GM12878 (cell line): ENCODE results near the gene TMEM52. TPM values are rescaled to one million over a fixed set of nuclear protein-coding genes. Genes with fewer than 3 reads are reported as not detected.

Experiments
- ATAC-seq: fragments of 200-7000 bp; cut with Tn5 transposase; 3 replicates; pipeline ENCODE4 v1.9.1; 2020; ENCODE audit warnings: mild to moderate bottlenecking, moderate library complexity
- BruUV-seq: library from RNA; stranded (reverse); fragments of 400-500 nt; replicated peaks from 2 replicates; lab custom pipeline; 2021; lab: Mats Ljungman, UMichigan
- CTCF ChIA-PET: fragments of 300-600 bp; sonication (Branson Sonifier 250); formaldehyde crosslinking; extraction: SDS; loops from one replicate; lab custom pipeline; 2021; ENCODE audit warnings: inconsistent platforms; lab: Yijun Ruan, JAX
- POLR2A ChIA-PET: fragments of 350-600 bp; formaldehyde crosslinking; extraction: SDS; loops from one replicate; lab custom pipeline; 2021; ENCODE audit warnings: inconsistent platforms; lab: Charles Lee
- RAD21 ChIA-PET: fragments of 300-600 bp; sonication (Branson Sonifier 250); formaldehyde crosslinking; loops from one replicate; lab custom pipeline; 2023; ENCODE audit warnings: antibody characterized with exemption; ENCODE audit not compliant: unreplicated experiment; lab: Charles Lee
- SMC1A ChIA-PET: fragments of 300-600 bp; sonication (Branson Sonifier 250); formaldehyde crosslinking; loops from one replicate; lab custom pipeline; 2023; ENCODE audit not compliant: unreplicated experiment, uncharacterized antibody; lab: Charles Lee
- DNase-seq: peaks from one replicate; pipeline ENCODE4 v3.0.0-alpha.2; 2011; ENCODE audit warnings: low read depth, low spot score
- FAIRE-seq: peaks from 3 replicates; lab custom pipeline; 2011; peaks lifted over from hg19 to GRCh38; lab: Jason Lieb, UNC
- H2AFZ ChIP-seq: 2 replicates; pipeline ENCODE4 v1.6.0; 2011; ENCODE audit warnings: low read depth, low read length, control low read depth; ENCODE audit not compliant: control insufficient read depth
- H3K27ac ChIP-seq: 2 replicates; pipeline ENCODE4 v1.5.1; 2011; ENCODE audit warnings: control low read depth; ENCODE audit not compliant: control insufficient read depth, insufficient read depth
- H3K27me3 ChIP-seq, 2 experiments: replicated peaks in 1 of 2; 2 replicates each; pipeline versions ENCODE4 v1.6.0 to v1.6.1; 2011; ENCODE audit warnings: low read length in 1 of 2; ENCODE audit not compliant: control insufficient read depth in 2 of 2, insufficient read depth in 2 of 2
- H3K36me3 ChIP-seq, 2 experiments: 2 replicates each; pipeline ENCODE4 v1.5.1; 2011; ENCODE audit warnings: low read length in 1 of 2; ENCODE audit not compliant: control insufficient read depth in 2 of 2, insufficient read depth in 2 of 2
- H3K4me1 ChIP-seq: 2 replicates; pipeline ENCODE4 v1.6.1; 2011; ENCODE audit warnings: mild to moderate bottlenecking, low read length, moderate library complexity, mixed read lengths; ENCODE audit not compliant: control insufficient read depth, insufficient read depth
- H3K4me2 ChIP-seq: 2 replicates; pipeline ENCODE4 v1.6.0; 2011; ENCODE audit warnings: control low read depth; ENCODE audit not compliant: control insufficient read depth, insufficient read depth
- H3K4me3 ChIP-seq: fragments of 200-600 bp; sonication (generic); 2 replicates; pipeline ENCODE4 v1.5.1; 2016
- H3K79me2 ChIP-seq: 2 replicates; pipeline ENCODE4 v1.6.0; 2011; ENCODE audit warnings: low read length; ENCODE audit not compliant: control insufficient read depth, insufficient read depth
- H3K9ac ChIP-seq: 2 replicates; pipeline ENCODE4 v1.8.0; 2011; ENCODE audit warnings: low read length, control low read depth, mixed read lengths; ENCODE audit not compliant: control insufficient read depth, insufficient read depth
- H3K9me3 ChIP-seq: replicated peaks from 3 replicates; pipeline ENCODE4 v1.5.1; 2011; ENCODE audit warnings: mild to moderate bottlenecking, low read length; ENCODE audit not compliant: control insufficient read depth, insufficient read depth
- H4K20me1 ChIP-seq: 2 replicates; pipeline ENCODE4 v1.6.0; 2011; ENCODE audit not compliant: control insufficient read depth, insufficient read depth
- BACH1 ChIP-seq: fragments of 450-650 bp; IDR thresholded peaks from 2 replicates; pipeline ENCODE4 v1.6.1; 2017; ENCODE audit warnings: mild to moderate bottlenecking, borderline replicate concordance
- CBX3 ChIP-seq: fragments of 200-600 bp; sonication (generic); IDR thresholded peaks from 2 replicates; pipeline ENCODE4 v1.6.1; 2016; ENCODE audit warnings: low read depth, borderline replicate concordance
- CREB1 ChIP-seq: IDR thresholded peaks from 2 replicates; pipeline ENCODE4 v1.6.1; 2012; ENCODE audit warnings: low read depth, mild to moderate bottlenecking, inconsistent platforms
- EGR1 ChIP-seq, 2 experiments: IDR thresholded peaks; 1 replicate in 1 of 2; 2 replicates in 1 of 2; pipeline ENCODE4 v1.6.1; 2011 to 2012; ENCODE audit warnings: low read depth in 2 of 2, low read length in 2 of 2, borderline replicate concordance in 1 of 2, mild to moderate bottlenecking in 1 of 2, moderate library complexity in 1 of 2
- IKZF1 ChIP-seq: fragments of 450-650 bp; conservative IDR thresholded peaks from 2 replicates; pipeline ENCODE4 v1.6.1; 2017; ENCODE audit warnings: antibody characterized with exemption, mild to moderate bottlenecking
- NBN ChIP-seq: fragments of 450-650 bp; IDR thresholded peaks from 2 replicates; pipeline ENCODE4 v1.6.1; 2016
- PAX8 ChIP-seq: fragments of 450-650 bp; IDR thresholded peaks from 2 replicates; pipeline ENCODE4 v1.6.1; 2017; ENCODE audit warnings: mild to moderate bottlenecking, moderate library complexity
- SIX5 ChIP-seq: IDR thresholded peaks from 2 replicates; pipeline ENCODE4 v1.6.1; 2011; ENCODE audit warnings: mild to moderate bottlenecking, low read depth, low read length, moderate library complexity; ENCODE audit not compliant: severe bottlenecking
- SMARCA5 ChIP-seq: fragments of 450-650 bp; IDR thresholded peaks from 2 replicates; pipeline ENCODE4 v1.6.1; 2017; ENCODE audit warnings: mild to moderate bottlenecking
- SPI1 ChIP-seq: IDR thresholded peaks from 2 replicates; pipeline ENCODE4 v1.6.1; 2011; ENCODE audit warnings: low read depth, mild to moderate bottlenecking, low read length, moderate library complexity, borderline replicate concordance; ENCODE audit not compliant: insufficient read depth
- ZBED1 ChIP-seq: IDR thresholded peaks from 2 replicates; pipeline ENCODE4 v1.6.1; 2016; ENCODE audit warnings: borderline replicate concordance
- ZSCAN29 ChIP-seq: fragments of 450-650 bp; IDR thresholded peaks from 2 replicates; pipeline ENCODE4 v1.6.1; 2017; ENCODE audit warnings: mild to moderate bottlenecking, moderate library complexity
- WGBS: methylation state at CpG from one replicate; pipeline ENCODE4 v1.1.6; 2016; ENCODE audit warnings: low lambda C conversion rate; ENCODE audit not compliant: insufficient replicate concordance, insufficient coverage; ENCODE audit errors: missing lambda C conversion rate; 5-methylcytosine and 5-hydroxymethylcytosine counted together
- in situ Hi-C: fragments of 300-500 bp; cut with MboI; formaldehyde crosslinking; loops from 9 replicates; pipeline ENCODE4 v1.14.3; 2018; ENCODE audit warnings: mixed read lengths
- intact Hi-C: fragments of 100-400 bp; cut with micrococcal nuclease; formaldehyde crosslinking; loops from one replicate; pipeline ENCODE4 v1.14.2; 2022; ENCODE audit not compliant: unreplicated experiment
- polyA plus RNA-seq, 11 experiments: library from polyadenylated mRNA; depleted of rRNA in 4 of 11; unstranded in 6 of 11; stranded (reverse) in 5 of 11; fragments of >200 nt; fragmentation: Nextera tagmentation in 4 of 11; fragmentation: Illumina TruSeq in 1 of 11; extraction: Ambion mirVana in 4 of 11; extraction: Trizol in 1 of 11; gene quantifications; 1 replicate in 1 of 11; 2 replicates in 10 of 11; pipeline versions ENCODE4 v1.2.1 to v1.2.3, GENCODE V29; 2011 to 2016; ENCODE audit warnings: inconsistent platforms in 2 of 11, missing spikeins in 2 of 11, low read depth in 1 of 11
- total RNA-seq, 4 experiments: library from RNA; depleted of rRNA in 3 of 4; stranded (reverse); fragments of >200 nt in 3 of 4; fragmentation: Illumina TruSeq in 1 of 4; extraction: Trizol in 1 of 4; gene quantifications; 2 replicates each; pipeline versions ENCODE4 v1.2.1 to v1.2.3, GENCODE V29; 2013 to 2021
- TF ChIP-seq, protein P1 (sequence below): fragments of 450-650 bp; IDR thresholded peaks from 2 replicates; pipeline ENCODE4 v1.6.1; 2017; ENCODE audit warnings: low read depth, mild to moderate bottlenecking, moderate library complexity
- TF ChIP-seq, protein P2 (sequence below): fragments of 450-650 bp; IDR thresholded peaks from 2 replicates; pipeline ENCODE4 v1.6.1; 2016; ENCODE audit warnings: mild to moderate bottlenecking

Gene TMEM52
- total and polyA plus RNA-seq, 10 of the 15 experiments (the other 5 are each of a cell fraction or from before 2014, with no cell fraction given) = 0.17 to 0.33 (median 0.24) TPM; not detected in 7

DNA sequence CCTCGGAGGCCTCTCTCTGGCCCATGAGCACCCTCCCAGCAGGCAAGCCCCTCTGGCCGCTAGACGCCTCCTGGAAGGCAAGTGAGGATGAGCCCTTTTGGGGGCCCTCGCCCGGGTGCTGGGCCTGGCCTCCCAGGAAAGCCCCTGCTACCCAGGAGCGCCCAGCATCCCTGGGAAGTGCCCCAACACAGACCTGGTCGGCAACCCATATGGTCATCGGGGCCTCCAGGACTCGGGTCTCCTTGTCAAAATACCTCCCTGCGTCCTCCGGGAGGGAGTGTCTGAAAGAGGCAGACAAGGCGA lies 21.0 kb upstream of the TMEM52 start:
- no peak for DNase-seq
- no peak for ATAC-seq
- SMC1A ChIA-PET = no interaction called here
- RAD21 ChIA-PET = no interaction called here
- Histone ChIP-seq H2AFZ (no peak overlapping the region), H3K9me3 (no peaks in the 10 kb centered on the region), H3K9ac (no peak overlapping the region), H3K27ac (no peak overlapping the region), H3K36me3 (no peaks in the 10 kb centered on the region), H4K20me1 (no peaks in the 10 kb centered on the region), H3K4me1 (no peaks in the 10 kb centered on the region), H3K4me3 (no peak overlapping the region), H3K79me2 (no peaks in the 10 kb centered on the region), H3K27me3 (no peaks in the 10 kb centered on the region), H3K4me2 (no peak overlapping the region)
- BruUV-seq = no TSS peak
- CTCF ChIA-PET = no interaction called here
- in situ Hi-C loops = no loop called here
- TF ChIP-seq CREB1 (no peak), ZBED1 (no peak), CBX3 (no peak), NBN (no peak), SIX5 (no peak), SMARCA5 (no peak), BACH1 (no peak), IKZF1 (no peak), SPI1 (no peak), PAX8 (no peak), EGR1 (IDR thresholded peaks at IDR 0.05; ENCODE audit: borderline replicate concordance in 1 of 2, low read depth in 2 of 2, low read length in 2 of 2) (no peak), ZSCAN29 (no peak)
- TF ChIP-seq, protein P1, sequence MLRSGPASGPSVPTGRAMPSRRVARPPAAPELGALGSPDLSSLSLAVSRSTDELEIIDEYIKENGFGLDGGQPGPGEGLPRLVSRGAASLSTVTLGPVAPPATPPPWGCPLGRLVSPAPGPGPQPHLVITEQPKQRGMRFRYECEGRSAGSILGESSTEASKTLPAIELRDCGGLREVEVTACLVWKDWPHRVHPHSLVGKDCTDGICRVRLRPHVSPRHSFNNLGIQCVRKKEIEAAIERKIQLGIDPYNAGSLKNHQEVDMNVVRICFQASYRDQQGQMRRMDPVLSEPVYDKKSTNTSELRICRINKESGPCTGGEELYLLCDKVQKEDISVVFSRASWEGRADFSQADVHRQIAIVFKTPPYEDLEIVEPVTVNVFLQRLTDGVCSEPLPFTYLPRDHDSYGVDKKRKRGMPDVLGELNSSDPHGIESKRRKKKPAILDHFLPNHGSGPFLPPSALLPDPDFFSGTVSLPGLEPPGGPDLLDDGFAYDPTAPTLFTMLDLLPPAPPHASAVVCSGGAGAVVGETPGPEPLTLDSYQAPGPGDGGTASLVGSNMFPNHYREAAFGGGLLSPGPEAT = no peak
- TF ChIP-seq, protein P2, sequence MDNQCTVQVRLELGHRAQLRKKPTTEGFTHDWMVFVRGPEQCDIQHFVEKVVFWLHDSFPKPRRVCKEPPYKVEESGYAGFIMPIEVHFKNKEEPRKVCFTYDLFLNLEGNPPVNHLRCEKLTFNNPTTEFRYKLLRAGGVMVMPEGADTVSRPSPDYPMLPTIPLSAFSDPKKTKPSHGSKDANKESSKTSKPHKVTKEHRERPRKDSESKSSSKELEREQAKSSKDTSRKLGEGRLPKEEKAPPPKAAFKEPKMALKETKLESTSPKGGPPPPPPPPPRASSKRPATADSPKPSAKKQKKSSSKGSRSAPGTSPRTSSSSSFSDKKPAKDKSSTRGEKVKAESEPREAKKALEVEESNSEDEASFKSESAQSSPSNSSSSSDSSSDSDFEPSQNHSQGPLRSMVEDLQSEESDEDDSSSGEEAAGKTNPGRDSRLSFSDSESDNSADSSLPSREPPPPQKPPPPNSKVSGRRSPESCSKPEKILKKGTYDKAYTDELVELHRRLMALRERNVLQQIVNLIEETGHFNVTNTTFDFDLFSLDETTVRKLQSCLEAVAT = no peak
- FAIRE-seq = no peak
- WGBS = 51% methylated on average over 12 of the region's 12 CpGs
- intact Hi-C loops = loop anchor here (5.0 kb wide), 1 partner anchor 107 kb away; no protein-coding TSS in a partner anchor
- POLR2A ChIA-PET = no interaction called here
